OCI-LY3 (cell line): ENCODE measurements around the gene KLLN.

Source experiments
- EZH2phosphoT487 ChIP-seq: fragments of 200-600 bp; shearing (Covaris generic); IDR thresholded peaks from 2 replicates; pipeline ENCODE4 v1.6.1; 2018; ENCODE audit warnings: antibody characterized with exemption, mixed run types, low read depth
- TF ChIP-seq, protein P1 (sequence below): fragments of 200-600, 300-600 bp; sonication (generic); IDR thresholded peaks from 2 replicates; pipeline ENCODE4 v1.5.1; 2014; ENCODE audit warnings: antibody characterized with exemption, low read length, low read depth

DNA sequence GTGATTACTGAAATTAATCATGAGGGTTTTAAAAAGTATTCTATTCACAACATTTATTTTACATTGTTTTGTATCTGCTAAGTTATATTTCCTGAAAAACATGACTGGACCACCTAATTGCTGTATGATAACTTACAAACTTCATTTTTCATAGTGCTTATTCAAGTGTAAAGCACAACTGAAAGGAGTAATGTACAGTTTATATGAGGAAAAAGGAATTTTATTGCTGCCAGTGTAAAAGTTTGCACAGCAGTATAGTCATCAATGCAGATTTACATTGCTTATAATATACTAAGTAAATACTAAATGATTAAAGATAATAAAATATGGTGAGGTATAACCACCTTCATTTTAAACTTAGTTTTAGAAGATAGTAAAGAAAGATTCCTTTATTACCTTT lies 4.1 kb upstream of the KLLN start:
- TF ChIP-seq, protein P1, sequence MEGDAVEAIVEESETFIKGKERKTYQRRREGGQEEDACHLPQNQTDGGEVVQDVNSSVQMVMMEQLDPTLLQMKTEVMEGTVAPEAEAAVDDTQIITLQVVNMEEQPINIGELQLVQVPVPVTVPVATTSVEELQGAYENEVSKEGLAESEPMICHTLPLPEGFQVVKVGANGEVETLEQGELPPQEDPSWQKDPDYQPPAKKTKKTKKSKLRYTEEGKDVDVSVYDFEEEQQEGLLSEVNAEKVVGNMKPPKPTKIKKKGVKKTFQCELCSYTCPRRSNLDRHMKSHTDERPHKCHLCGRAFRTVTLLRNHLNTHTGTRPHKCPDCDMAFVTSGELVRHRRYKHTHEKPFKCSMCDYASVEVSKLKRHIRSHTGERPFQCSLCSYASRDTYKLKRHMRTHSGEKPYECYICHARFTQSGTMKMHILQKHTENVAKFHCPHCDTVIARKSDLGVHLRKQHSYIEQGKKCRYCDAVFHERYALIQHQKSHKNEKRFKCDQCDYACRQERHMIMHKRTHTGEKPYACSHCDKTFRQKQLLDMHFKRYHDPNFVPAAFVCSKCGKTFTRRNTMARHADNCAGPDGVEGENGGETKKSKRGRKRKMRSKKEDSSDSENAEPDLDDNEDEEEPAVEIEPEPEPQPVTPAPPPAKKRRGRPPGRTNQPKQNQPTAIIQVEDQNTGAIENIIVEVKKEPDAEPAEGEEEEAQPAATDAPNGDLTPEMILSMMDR, result no peak
- no peak for TF ChIP-seq EZH2phosphoT487
